ENCODE data around the gene A2M. TPM values are rescaled to one million over a fixed set of nuclear protein-coding genes. Genes with fewer than 3 reads are reported as not detected.

The A2M gene
- total and polyA plus RNA-seq, 4 donors = 1,731 to 2,622 (median 2,052) TPM

DNA sequence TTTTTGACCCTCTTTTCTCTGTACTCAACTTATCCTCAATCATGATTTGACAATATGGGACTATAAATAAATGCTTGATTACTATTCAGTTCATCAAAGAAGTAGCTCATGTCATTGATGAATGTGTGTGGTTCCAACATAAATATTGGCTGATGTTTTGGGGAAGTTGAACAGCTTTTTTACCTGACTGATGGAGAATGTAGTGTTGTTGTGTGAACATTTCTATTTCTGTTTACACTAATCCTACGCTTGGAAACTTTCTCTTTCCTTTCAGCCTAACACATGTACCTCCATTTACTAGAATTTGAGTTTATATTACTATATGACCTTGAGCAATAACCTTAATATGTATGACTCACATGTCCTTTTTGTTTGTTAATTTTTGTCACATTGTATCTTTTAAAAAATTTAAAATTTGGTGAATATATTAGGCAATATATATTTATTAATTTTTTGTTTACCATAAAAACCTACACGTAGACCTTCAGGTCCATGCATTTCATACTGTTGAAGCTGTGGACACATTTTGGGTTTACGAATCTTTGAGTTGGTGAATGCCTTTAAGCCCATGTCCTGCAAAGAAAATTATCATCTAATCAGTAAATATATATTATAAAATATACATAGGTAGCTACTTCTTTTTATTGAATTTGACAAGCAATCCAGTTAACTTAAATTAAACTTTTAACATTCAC lies 21.1 kb downstream of the A2M start:
- Histone ChIP-seq H3K27me3 (ENCODE audit: control insufficient read depth in 4 of 4, insufficient read depth in 4 of 4, low read length in 3 of 4) (no peaks in the 10 kb centered on the region), H3K36me3 (ENCODE audit: control insufficient read depth in 4 of 4, insufficient read depth in 3 of 4, low read depth in 1 of 4, low read length in 3 of 4) (peaks cover 20 to 90% (median 87%) of the 10 kb centered on the region in 4 donors), H3K4me1 (ENCODE audit: control insufficient read depth in 4 of 4, insufficient read depth in 4 of 4, low read length in 3 of 4) (no peaks in the 10 kb centered on the region), H3K27ac (ENCODE audit: low read depth in 1 of 2, low read length in 2 of 2) (no peak overlapping the region), H3K4me3 (ENCODE audit: low read depth in 1 of 3, low read length in 3 of 3) (no peak overlapping the region), H3K9me3 (ENCODE audit: control insufficient read depth in 4 of 4, low read length in 3 of 4) (no peaks in the 10 kb centered on the region), H3K9ac (ENCODE audit: low read depth in 1 of 2, low read length in 2 of 2) (no peak overlapping the region)
- TF ChIP-seq TAF1 (conservative IDR thresholded peaks at IDR 0.05) (no peak), JUND (IDR thresholded peaks at IDR 0.05) (peak in 1 of 2 donors; percentile 43)
- WGBS = 93% methylated on average over 3 of the region's 3 CpGs
- DNase-seq (ENCODE audit: low spot score) = no peak

DNA sequence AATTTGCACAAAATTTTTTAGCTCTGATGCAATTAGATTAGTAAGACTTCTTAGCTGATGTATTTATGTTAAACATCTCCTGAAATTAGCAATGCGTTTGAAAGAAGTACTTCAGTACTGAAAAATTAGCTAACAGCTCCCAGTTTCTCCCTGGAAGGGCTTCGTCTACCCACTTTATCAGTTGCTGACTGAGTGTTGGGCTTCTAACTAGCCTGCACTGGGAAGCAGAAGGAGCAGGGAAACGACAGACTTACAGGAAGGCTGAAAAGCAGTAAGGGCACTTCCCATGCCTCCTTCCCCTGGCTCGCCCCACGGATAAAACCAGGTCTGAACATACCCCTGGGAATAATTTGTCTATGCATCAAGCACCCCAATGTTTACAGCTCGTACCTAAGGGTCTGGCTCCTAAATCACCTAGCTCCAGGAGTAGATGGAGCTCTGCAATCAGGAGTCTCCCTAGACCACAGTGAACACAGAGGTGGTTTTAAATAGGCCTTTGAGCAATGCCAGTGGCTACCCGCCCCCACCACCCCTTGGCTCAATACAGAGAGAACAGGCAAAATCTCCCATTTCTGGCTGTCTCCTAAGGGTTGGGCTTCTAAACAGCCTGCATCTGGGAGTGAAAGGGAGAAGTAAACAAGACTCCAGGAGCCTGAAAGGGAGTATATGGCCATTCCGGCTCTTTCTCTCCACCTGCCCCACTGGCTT lies 23.7 kb downstream of the A2M start:
- TF ChIP-seq JUND (IDR thresholded peaks at IDR 0.05) = peak in 1 of 2 donors; percentile 9
- TF ChIP-seq SP1 (IDR thresholded peaks at IDR 0.05) = no peak
- Histone ChIP-seq H3K36me3 (ENCODE audit: control insufficient read depth in 4 of 4, insufficient read depth in 3 of 4, low read depth in 1 of 4, low read length in 3 of 4) (peaks cover 11 to 92% (median 86%) of the 10 kb centered on the region in 4 donors), H3K27me3 (ENCODE audit: control insufficient read depth in 4 of 4, insufficient read depth in 4 of 4, low read length in 3 of 4) (no peaks in the 10 kb centered on the region), H3K27ac (ENCODE audit: low read depth in 1 of 2, low read length in 2 of 2) (no peak overlapping the region), H3K4me3 (ENCODE audit: low read depth in 1 of 3, low read length in 3 of 3) (no peak overlapping the region), H3K4me1 (ENCODE audit: control insufficient read depth in 4 of 4, insufficient read depth in 4 of 4, low read length in 3 of 4) (no peaks in the 10 kb centered on the region), H3K9ac (ENCODE audit: low read depth in 1 of 2, low read length in 2 of 2) (no peak overlapping the region), H3K9me3 (ENCODE audit: control insufficient read depth in 4 of 4, low read length in 3 of 4) (no peaks in the 10 kb centered on the region)
- no peak for DNase-seq (ENCODE audit: low spot score)
- 85% methylated on average over 8 of the region's 8 CpGs for WGBS

DNA sequence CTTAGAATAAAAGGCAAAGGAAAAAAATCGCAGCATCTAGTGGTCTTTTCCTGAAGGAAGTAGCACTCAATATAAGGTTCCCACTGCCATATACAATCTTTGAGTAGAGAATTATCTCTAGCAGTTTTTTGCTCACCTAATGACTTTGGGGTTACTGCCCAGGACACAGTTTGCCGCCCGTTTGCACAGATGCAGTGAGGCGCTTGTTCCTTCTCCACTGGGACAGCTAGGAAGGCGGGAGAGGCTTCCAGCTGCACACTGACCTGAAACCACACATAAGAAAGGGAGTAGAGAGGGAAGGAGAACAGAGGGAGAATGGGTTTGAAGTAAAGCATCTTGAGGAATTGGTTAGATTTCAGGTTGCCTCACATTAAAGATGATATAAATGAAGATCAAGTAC lies 25.5 kb downstream of the A2M start:
- Histone ChIP-seq H3K27ac (ENCODE audit: low read depth in 1 of 2, low read length in 2 of 2) (no peak overlapping the region), H3K4me3 (ENCODE audit: low read depth in 1 of 3, low read length in 3 of 3) (no peak overlapping the region), H3K36me3 (ENCODE audit: control insufficient read depth in 4 of 4, insufficient read depth in 3 of 4, low read depth in 1 of 4, low read length in 3 of 4) (peaks cover 11 to 91% (median 83%) of the 10 kb centered on the region in 4 donors), H3K9ac (ENCODE audit: low read depth in 1 of 2, low read length in 2 of 2) (no peak overlapping the region), H3K27me3 (ENCODE audit: control insufficient read depth in 4 of 4, insufficient read depth in 4 of 4, low read length in 3 of 4) (no peaks in the 10 kb centered on the region), H3K9me3 (ENCODE audit: control insufficient read depth in 4 of 4, low read length in 3 of 4) (no peaks in the 10 kb centered on the region), H3K4me1 (ENCODE audit: control insufficient read depth in 4 of 4, insufficient read depth in 4 of 4, low read length in 3 of 4) (no peaks in the 10 kb centered on the region)
- TF ChIP-seq, protein P1, sequence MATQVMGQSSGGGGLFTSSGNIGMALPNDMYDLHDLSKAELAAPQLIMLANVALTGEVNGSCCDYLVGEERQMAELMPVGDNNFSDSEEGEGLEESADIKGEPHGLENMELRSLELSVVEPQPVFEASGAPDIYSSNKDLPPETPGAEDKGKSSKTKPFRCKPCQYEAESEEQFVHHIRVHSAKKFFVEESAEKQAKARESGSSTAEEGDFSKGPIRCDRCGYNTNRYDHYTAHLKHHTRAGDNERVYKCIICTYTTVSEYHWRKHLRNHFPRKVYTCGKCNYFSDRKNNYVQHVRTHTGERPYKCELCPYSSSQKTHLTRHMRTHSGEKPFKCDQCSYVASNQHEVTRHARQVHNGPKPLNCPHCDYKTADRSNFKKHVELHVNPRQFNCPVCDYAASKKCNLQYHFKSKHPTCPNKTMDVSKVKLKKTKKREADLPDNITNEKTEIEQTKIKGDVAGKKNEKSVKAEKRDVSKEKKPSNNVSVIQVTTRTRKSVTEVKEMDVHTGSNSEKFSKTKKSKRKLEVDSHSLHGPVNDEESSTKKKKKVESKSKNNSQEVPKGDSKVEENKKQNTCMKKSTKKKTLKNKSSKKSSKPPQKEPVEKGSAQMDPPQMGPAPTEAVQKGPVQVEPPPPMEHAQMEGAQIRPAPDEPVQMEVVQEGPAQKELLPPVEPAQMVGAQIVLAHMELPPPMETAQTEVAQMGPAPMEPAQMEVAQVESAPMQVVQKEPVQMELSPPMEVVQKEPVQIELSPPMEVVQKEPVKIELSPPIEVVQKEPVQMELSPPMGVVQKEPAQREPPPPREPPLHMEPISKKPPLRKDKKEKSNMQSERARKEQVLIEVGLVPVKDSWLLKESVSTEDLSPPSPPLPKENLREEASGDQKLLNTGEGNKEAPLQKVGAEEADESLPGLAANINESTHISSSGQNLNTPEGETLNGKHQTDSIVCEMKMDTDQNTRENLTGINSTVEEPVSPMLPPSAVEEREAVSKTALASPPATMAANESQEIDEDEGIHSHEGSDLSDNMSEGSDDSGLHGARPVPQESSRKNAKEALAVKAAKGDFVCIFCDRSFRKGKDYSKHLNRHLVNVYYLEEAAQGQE (IDR thresholded peaks at IDR 0.05) = no peak
- TF ChIP-seq RXRA (IDR thresholded peaks at IDR 0.05) (no peak), SP1 (IDR thresholded peaks at IDR 0.05) (peak; percentile 18)
- TF ChIP-seq, protein P2, sequence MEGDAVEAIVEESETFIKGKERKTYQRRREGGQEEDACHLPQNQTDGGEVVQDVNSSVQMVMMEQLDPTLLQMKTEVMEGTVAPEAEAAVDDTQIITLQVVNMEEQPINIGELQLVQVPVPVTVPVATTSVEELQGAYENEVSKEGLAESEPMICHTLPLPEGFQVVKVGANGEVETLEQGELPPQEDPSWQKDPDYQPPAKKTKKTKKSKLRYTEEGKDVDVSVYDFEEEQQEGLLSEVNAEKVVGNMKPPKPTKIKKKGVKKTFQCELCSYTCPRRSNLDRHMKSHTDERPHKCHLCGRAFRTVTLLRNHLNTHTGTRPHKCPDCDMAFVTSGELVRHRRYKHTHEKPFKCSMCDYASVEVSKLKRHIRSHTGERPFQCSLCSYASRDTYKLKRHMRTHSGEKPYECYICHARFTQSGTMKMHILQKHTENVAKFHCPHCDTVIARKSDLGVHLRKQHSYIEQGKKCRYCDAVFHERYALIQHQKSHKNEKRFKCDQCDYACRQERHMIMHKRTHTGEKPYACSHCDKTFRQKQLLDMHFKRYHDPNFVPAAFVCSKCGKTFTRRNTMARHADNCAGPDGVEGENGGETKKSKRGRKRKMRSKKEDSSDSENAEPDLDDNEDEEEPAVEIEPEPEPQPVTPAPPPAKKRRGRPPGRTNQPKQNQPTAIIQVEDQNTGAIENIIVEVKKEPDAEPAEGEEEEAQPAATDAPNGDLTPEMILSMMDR (IDR thresholded peaks at IDR 0.05; ENCODE audit: low read depth, low read length, missing input control) = no peak
- TF ChIP-seq, protein P3, sequence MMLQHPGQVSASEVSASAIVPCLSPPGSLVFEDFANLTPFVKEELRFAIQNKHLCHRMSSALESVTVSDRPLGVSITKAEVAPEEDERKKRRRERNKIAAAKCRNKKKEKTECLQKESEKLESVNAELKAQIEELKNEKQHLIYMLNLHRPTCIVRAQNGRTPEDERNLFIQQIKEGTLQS (IDR thresholded peaks at IDR 0.05) = no peak
- 91% methylated on average over 5 of the region's 5 CpGs for whole genome bisulfite sequencing
- no peak for DNase-seq (ENCODE audit: low spot score)

Data from liver (tissue), 9 donors.